HepG2 (cell line): ENCODE measurements around the gene TLDC2. TPM values are rescaled to one million over a fixed set of nuclear protein-coding genes. Genes with fewer than 3 reads are reported as not detected.
A peak's percentile ranks its signal among the peaks of the same experiment; 100 is the strongest.

Experiments used
- ATAC-seq: fragments of 200-7000 bp; cut with Tn5 transposase; 3 replicates; pipeline ENCODE4 v1.9.1; 2020; ENCODE audit warnings: mild to moderate bottlenecking, moderate library complexity
- BruUV-seq: library from RNA; stranded (reverse); fragments of 400-500 nt; replicated peaks from 2 replicates; lab custom pipeline; 2021; lab: Mats Ljungman, UMichigan
- CTCF ChIA-PET: fragments of 300-600 bp; formaldehyde crosslinking; extraction: SDS; loops from one replicate; lab custom pipeline; 2021; ENCODE audit warnings: low total read pairs, inconsistent platforms, low intra/inter-chr PET ratio; lab: Yijun Ruan, JAX
- POLR2A ChIA-PET: fragments of 350-600 bp; sonication (Branson Sonifier 250); formaldehyde crosslinking; loops from one replicate; lab custom pipeline; 2020; ENCODE audit warnings: antibody characterized with exemption, inconsistent platforms; lab: Yijun Ruan, JAX
- DNase-seq: peaks from one replicate; pipeline ENCODE4 v3.0.0-alpha.2; 2015; ENCODE audit warnings: low spot score
- FAIRE-seq: peaks from 3 replicates; lab custom pipeline; 2011; peaks lifted over from hg19 to GRCh38; lab: Jason Lieb, UNC
- H2AFZ ChIP-seq: one replicate; pipeline ENCODE4 v1.6.1; 2011; ENCODE audit warnings: low read length, inconsistent platforms
- H3K27ac ChIP-seq: fragments of 300-600 bp; 3 replicates; pipeline ENCODE4 v1.8.0; 2011; ENCODE audit warnings: mixed run types, mild to moderate bottlenecking, mixed read lengths, low read length, inconsistent platforms; ENCODE audit not compliant: insufficient read depth; ENCODE audit errors: extremely low read length
- H3K27me3 ChIP-seq, 2 experiments: fragments of 200-600 bp in 1 of 2; 2 replicates in 1 of 2; 3 replicates in 1 of 2; pipeline versions ENCODE4 v1.6.0 to v1.8.0; 2011; ENCODE audit warnings: low read length in 2 of 2, mild to moderate bottlenecking in 2 of 2, moderate library complexity in 2 of 2, inconsistent platforms in 1 of 2; ENCODE audit not compliant: insufficient read depth in 2 of 2, control insufficient read depth in 1 of 2
- H3K36me3 ChIP-seq, 2 experiments: fragments of 200-600 bp in 1 of 2; replicated peaks in 1 of 2; 2 replicates in 1 of 2; 3 replicates in 1 of 2; pipeline versions ENCODE4 v1.5.1 to v1.8.0; 2011; ENCODE audit warnings: low read length in 2 of 2, inconsistent platforms in 1 of 2; ENCODE audit not compliant: insufficient read depth in 2 of 2, control insufficient read depth in 1 of 2
- H3K4me1 ChIP-seq: 2 replicates; pipeline ENCODE4 v1.5.1; 2012; ENCODE audit warnings: low read length, inconsistent platforms; ENCODE audit not compliant: insufficient read depth
- H3K4me2 ChIP-seq: 2 replicates; pipeline ENCODE4 v1.6.0; 2011; ENCODE audit warnings: low read depth, low read length, inconsistent platforms
- H3K4me3 ChIP-seq, 3 experiments: fragments of 200-600 bp in 1 of 3; sonication (generic), shearing (Covaris generic) in 1 of 3; replicated peaks in 1 of 3; 2 replicates each; pipeline ENCODE4 v1.5.1; 2011 to 2016; ENCODE audit warnings: low read length in 3 of 3, inconsistent platforms in 2 of 3, low read depth in 2 of 3, mild to moderate bottlenecking in 2 of 3, control low read depth in 1 of 3, mixed read lengths in 1 of 3; ENCODE audit not compliant: insufficient read depth in 1 of 3
- H3K79me2 ChIP-seq: one replicate; pipeline ENCODE4 v1.6.1; 2011; ENCODE audit warnings: low read length, inconsistent platforms; ENCODE audit not compliant: insufficient read depth
- H3K9ac ChIP-seq: 2 replicates; pipeline ENCODE4 v1.6.0; 2011; ENCODE audit warnings: mild to moderate bottlenecking, low read depth, low read length, inconsistent platforms; ENCODE audit not compliant: insufficient read depth
- H3K9me3 ChIP-seq: 2 replicates; pipeline ENCODE4 v1.5.1; 2012; ENCODE audit warnings: mild to moderate bottlenecking, low read length
- H4K20me1 ChIP-seq: 2 replicates; pipeline ENCODE4 v1.6.0; 2011; ENCODE audit warnings: inconsistent platforms, mild to moderate bottlenecking, low read length, moderate library complexity; ENCODE audit not compliant: insufficient read depth
- NR1H2 ChIP-seq: sonication (generic); formaldehyde crosslinking; IDR thresholded peaks from 2 replicates; pipeline ENCODE4 v1.8.1; 2022; ENCODE audit warnings: low read depth, missing genetic modification reagents, borderline replicate concordance
- PCBP2 ChIP-seq: fragments of 200-400 bp; formaldehyde crosslinking; optimal IDR thresholded peaks from 2 replicates; pipeline ENCODE3; 2018; ENCODE audit warnings: low read length, low read depth; ENCODE audit not compliant: poor library complexity, severe bottlenecking
- UBTF ChIP-seq: sonication (generic); formaldehyde crosslinking; IDR thresholded peaks from 2 replicates; pipeline ENCODE4 v1.4.0; 2020; ENCODE audit warnings: mild to moderate bottlenecking, missing genetic modification reagents
- ZBTB33 ChIP-seq: sonication (generic); formaldehyde crosslinking; IDR thresholded peaks from 2 replicates; pipeline ENCODE4 v1.4.0; 2020; ENCODE audit warnings: missing genetic modification reagents
- ZBTB7A ChIP-seq: sonication (generic); formaldehyde crosslinking; IDR thresholded peaks from 2 replicates; pipeline ENCODE4 v1.8.0; 2022; ENCODE audit warnings: mild to moderate bottlenecking, missing genetic modification reagents
- ZNF292 ChIP-seq: sonication (generic); formaldehyde crosslinking; IDR thresholded peaks from 2 replicates; pipeline ENCODE4 v1.8.1; 2022; ENCODE audit warnings: mild to moderate bottlenecking, low read depth, missing genetic modification reagents, borderline replicate concordance
- WGBS: methylation state at CpG from one replicate; pipeline ENCODE4 v1.1.6; 2017; ENCODE audit warnings: low lambda C conversion rate; 5-methylcytosine and 5-hydroxymethylcytosine counted together
- in situ Hi-C: cut with HindIII; loops from 2 replicates; pipeline ENCODE4 v1.10.0; 2017; ENCODE audit warnings: low pct_unique_long_range_greater_than_20kb; ENCODE audit not compliant: extremely low pct_ligation_motif_present
- intact Hi-C: fragments of 100-400 bp; cut with micrococcal nuclease; formaldehyde crosslinking; loops from one replicate; pipeline ENCODE4 v1.10.0; 2022; ENCODE audit not compliant: unreplicated experiment
- polyA plus RNA-seq, 8 experiments: library from polyadenylated mRNA; depleted of rRNA in 3 of 8; stranded (reverse) in 7 of 8; unstranded in 1 of 8; fragments of >200 nt; fragmentation: Illumina TruSeq in 4 of 8; extraction: Trizol in 4 of 8; gene quantifications; 2 replicates each; pipeline versions ENCODE4 v1.2.1 to v1.2.3, GENCODE V29; 2011 to 2016; ENCODE audit warnings: low read depth in 4 of 8, missing spikeins in 1 of 8, mixed read lengths in 1 of 8; ENCODE audit not compliant: insufficient read depth in 1 of 8
- total RNA-seq, 5 experiments: library from RNA; depleted of rRNA; stranded (reverse); fragments of >200 nt; fragmentation: Illumina TruSeq; extraction: Trizol; gene quantifications; 2 replicates each; pipeline ENCODE4 v1.2.3, GENCODE V29; 2016; ENCODE audit warnings: low read depth in 1 of 5

TLDC2 gene
- total and polyA plus RNA-seq, 2 of the 13 experiments (the other 11 are each of a cell fraction or from before 2014, with no cell fraction given), result 1.5 to 1.6 TPM

GRCh38 chr20:36826554-36827244 lies 49.2 kb upstream of the TLDC2 start:
- ATAC-seq, result no peak
- no peak for DNase-seq
- no peaks in the 10 kb centered on the region for H3K79me2 ChIP-seq
- BruUV-seq, result no TSS peak
- TF ChIP-seq NR1H2 (CRISPR knock-in tag), result no peak
- TF ChIP-seq, all 625 proteins: peak for 0
- in situ Hi-C loops (no loop called here), intact Hi-C loops (no loop called here)
- H3K27me3 ChIP-seq, result no peaks in the 10 kb centered on the region
- no peak for FAIRE-seq
- 98% methylated on average over 7 of the region's 7 CpGs for WGBS
- no peaks in the 10 kb centered on the region for H3K9me3 ChIP-seq
- CTCF ChIA-PET, result no interaction called here
- no peaks in the 10 kb centered on the region for H4K20me1 ChIP-seq
- no peak overlapping the region for H3K9ac ChIP-seq
- no peak overlapping the region for H3K4me2 ChIP-seq
- no peak overlapping the region for H3K27ac ChIP-seq
- POLR2A ChIA-PET, result no interaction called here
- H3K36me3 ChIP-seq, result peaks cover 17 to 36% of the 10 kb centered on the region in 2 experiments
- no peak overlapping the region for H3K4me3 ChIP-seq
- H2AFZ ChIP-seq, result no peak overlapping the region
- H3K4me1 ChIP-seq, result no peaks in the 10 kb centered on the region

GRCh38 chr20:36827541-36828279 lies 48.2 kb upstream of the TLDC2 start:
- intact Hi-C loops, result no loop called here
- ChIA-PET CTCF (no interaction called here), POLR2A (no interaction called here)
- Histone ChIP-seq H2AFZ (no peak overlapping the region), H4K20me1 (no peaks in the 10 kb centered on the region), H3K4me2 (no peak overlapping the region), H3K4me1 (0 out of 2 replicates have a peak, but pooled peaks cover 6% of the 10 kb centered on the region), H3K9ac (no peak overlapping the region), H3K36me3 (peaks cover 17 to 36% of the 10 kb centered on the region in 2 experiments), H3K9me3 (no peaks in the 10 kb centered on the region), H3K4me3 (no peak overlapping the region), H3K79me2 (no peaks in the 10 kb centered on the region), H3K27me3 (no peaks in the 10 kb centered on the region), H3K27ac (no peak overlapping the region)
- ATAC-seq (no peak), DNase-seq (no peak), FAIRE-seq (no peak)
- in situ Hi-C loops, result no loop called here
- WGBS, result 94% methylated on average over 7 of the region's 11 CpGs
- TF ChIP-seq ZBTB7A (0 out of 2 replicates have a peak, but pooled peaks have one; percentile 3), UBTF (CRISPR knock-in tag) (0 out of 2 replicates have a peak, but pooled peaks have one; percentile 22), ZNF292 (CRISPR knock-in tag) (no peak), ZBTB33 (CRISPR knock-in tag) (peak; percentile 54; the same call in 1 of the 2 replicates), PCBP2 (no peak)
- no TSS peak for BruUV-seq
